Kidney (tissue), 14 donors: ENCODE results near the gene ADAD2. TPM values are rescaled to one million over a fixed set of nuclear protein-coding genes. Genes with fewer than 3 reads are reported as not detected.

Experiments
- DNase-seq, 5 donors: peaks; one replicate each; pipeline ENCODE4 v3.0.0-alpha.2; 2013 to 2020
- FAIRE-seq: peaks from 2 replicates; lab custom pipeline; 2012; peaks lifted over from hg19 to GRCh38; lab: Jason Lieb, UNC
- H3K27ac ChIP-seq, 2 donors: one replicate each; pipeline ENCODE4 v1.7.0; 2013; ENCODE audit warnings: low read depth in 2 of 2, low read length in 2 of 2, inconsistent platforms in 1 of 2
- H3K27me3 ChIP-seq: one replicate; pipeline ENCODE4 v1.7.1; 2013; ENCODE audit warnings: low read length, inconsistent platforms; ENCODE audit not compliant: control insufficient read depth, insufficient read depth
- H3K36me3 ChIP-seq, 3 donors: one replicate each; pipeline versions ENCODE4 v1.7.0 to v1.7.1; 2013; ENCODE audit warnings: low read length in 3 of 3, control low read depth in 1 of 3, inconsistent platforms in 1 of 3; ENCODE audit not compliant: insufficient read depth in 3 of 3, control insufficient read depth in 2 of 3
- H3K4me1 ChIP-seq, 3 donors: one replicate each; pipeline versions ENCODE4 v1.7.0 to v1.7.1; 2013; ENCODE audit warnings: low read length in 3 of 3, inconsistent platforms in 1 of 3, low read depth in 1 of 3; ENCODE audit not compliant: control insufficient read depth in 2 of 3, insufficient read depth in 2 of 3
- H3K4me3 ChIP-seq, 3 donors: one replicate each; pipeline versions ENCODE4 v1.7.0 to v1.8.1; 2013; ENCODE audit warnings: low read length in 3 of 3, control low read depth in 1 of 3, inconsistent platforms in 1 of 3
- H3K9ac ChIP-seq, 3 donors: one replicate each; pipeline versions ENCODE4 v1.7.0 to v1.7.1; 2013; ENCODE audit warnings: low read length in 3 of 3, control low read depth in 1 of 3, inconsistent platforms in 1 of 3
- H3K9me3 ChIP-seq, 3 donors: one replicate each; pipeline versions ENCODE4 v1.7.0 to v1.7.1; 2013; ENCODE audit warnings: low read length in 3 of 3, control low read depth in 1 of 3, inconsistent platforms in 1 of 3; ENCODE audit not compliant: control insufficient read depth in 2 of 3, insufficient read depth in 1 of 3
- intact Hi-C: fragments of 100-400 bp; cut with DNase I; formaldehyde crosslinking; loops from one replicate; pipeline ENCODE4 v1.11.1; 2022
- polyA plus RNA-seq: library from polyadenylated mRNA; stranded (reverse); fragments of 350-450 nt; fragmentation: Illumina TruSeq; extraction: RNeasy Lipid Tissue Mini Kit (QIAGEN cat#74804); gene quantifications from one replicate; pipeline ENCODE4 v1.2.3, GENCODE V29; 2014; ENCODE audit warnings: low read depth, low replicate concordance; ENCODE audit not compliant: insufficient read depth
- total RNA-seq: library from RNA; stranded (reverse); fragmentation: NEBNext Ultra II Directional; extraction: Animal tissue kit (Norgen Biotek cat#: 25700); gene quantifications from one replicate; pipeline ENCODE4 v1.2.1, GENCODE V29; 2021
- TF ChIP-seq, protein P1 (sequence below): IDR thresholded peaks from 3 replicates; pipeline ENCODE4 v1.5.1; 2012; ENCODE audit warnings: mild to moderate bottlenecking, moderate library complexity, borderline replicate concordance; ENCODE audit not compliant: insufficient read depth; ENCODE audit errors: extremely low read depth
- donor health status: control.
- donor health status: control.
- donor health status: control.
- donor health status: control.
- donor health status: control.
- donor health status: DM: yes; HTN: yes; CAD: no.
- donor health status: Normal renal cell carcinoma (clear cell type).

Gene ADAD2
- total and polyA plus RNA-seq, 2 donors from 2014 or later = 0.72 to 0.80 TPM

DNA sequence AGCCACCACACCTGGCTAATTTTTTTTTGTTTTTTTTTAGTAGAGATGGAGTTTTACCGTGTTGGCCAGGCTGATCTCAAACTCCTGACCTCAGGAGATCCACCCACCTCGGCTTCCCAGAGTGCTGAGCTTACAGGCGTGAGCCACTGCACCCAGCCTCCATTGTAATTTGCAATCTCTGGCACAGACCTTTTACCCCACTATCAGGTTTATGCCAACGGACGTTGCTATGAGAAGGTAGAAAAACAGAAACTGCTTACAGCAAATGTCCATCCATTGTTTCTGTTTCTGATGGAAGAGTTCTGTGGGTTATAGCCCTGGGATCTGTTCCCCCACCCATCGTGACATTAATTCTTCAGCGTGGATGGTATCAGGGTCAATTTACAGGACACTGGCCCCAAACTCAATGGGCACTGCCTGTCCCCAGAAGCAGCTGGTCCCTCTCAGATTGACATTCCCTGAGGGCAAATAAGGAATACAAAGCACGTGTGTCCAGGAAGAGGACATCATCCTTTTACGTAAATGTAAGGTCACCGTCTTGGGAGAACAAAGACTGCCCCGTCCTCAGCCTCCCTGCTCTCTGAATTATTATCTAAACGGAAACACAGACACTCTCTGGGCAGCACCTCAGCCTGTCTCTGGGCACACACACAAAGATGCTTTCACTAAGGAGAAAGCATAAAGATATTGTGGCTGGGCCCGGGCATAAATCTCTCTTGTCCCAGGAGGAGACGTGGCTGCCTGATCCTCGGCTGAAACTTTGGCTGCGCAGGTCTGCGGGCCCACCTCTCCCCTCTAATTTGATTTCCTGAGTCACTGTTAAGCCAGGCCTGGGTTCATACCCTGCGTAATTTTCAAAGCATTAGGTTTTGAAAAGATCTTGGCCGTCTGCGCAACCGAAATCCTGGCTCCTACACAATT, 43.6 kb downstream of the ADAD2 start:
- FAIRE-seq = no peak
- Histone ChIP-seq H3K36me3 (no peaks in the 10 kb centered on the region), H3K27ac (peak overlapping the region in 1 of 2 donors; percentile 36), H3K4me1 (no peaks in the 10 kb centered on the region), H3K27me3 (no peaks in the 10 kb centered on the region), H3K4me3 (no peak overlapping the region), H3K9me3 (no peaks in the 10 kb centered on the region), H3K9ac (no peak overlapping the region)
- intact Hi-C loops = no loop called here
- TF ChIP-seq, protein P1, sequence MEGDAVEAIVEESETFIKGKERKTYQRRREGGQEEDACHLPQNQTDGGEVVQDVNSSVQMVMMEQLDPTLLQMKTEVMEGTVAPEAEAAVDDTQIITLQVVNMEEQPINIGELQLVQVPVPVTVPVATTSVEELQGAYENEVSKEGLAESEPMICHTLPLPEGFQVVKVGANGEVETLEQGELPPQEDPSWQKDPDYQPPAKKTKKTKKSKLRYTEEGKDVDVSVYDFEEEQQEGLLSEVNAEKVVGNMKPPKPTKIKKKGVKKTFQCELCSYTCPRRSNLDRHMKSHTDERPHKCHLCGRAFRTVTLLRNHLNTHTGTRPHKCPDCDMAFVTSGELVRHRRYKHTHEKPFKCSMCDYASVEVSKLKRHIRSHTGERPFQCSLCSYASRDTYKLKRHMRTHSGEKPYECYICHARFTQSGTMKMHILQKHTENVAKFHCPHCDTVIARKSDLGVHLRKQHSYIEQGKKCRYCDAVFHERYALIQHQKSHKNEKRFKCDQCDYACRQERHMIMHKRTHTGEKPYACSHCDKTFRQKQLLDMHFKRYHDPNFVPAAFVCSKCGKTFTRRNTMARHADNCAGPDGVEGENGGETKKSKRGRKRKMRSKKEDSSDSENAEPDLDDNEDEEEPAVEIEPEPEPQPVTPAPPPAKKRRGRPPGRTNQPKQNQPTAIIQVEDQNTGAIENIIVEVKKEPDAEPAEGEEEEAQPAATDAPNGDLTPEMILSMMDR = no peak
- DNase-seq = peak in 1 of 5 donors; percentile 35

DNA sequence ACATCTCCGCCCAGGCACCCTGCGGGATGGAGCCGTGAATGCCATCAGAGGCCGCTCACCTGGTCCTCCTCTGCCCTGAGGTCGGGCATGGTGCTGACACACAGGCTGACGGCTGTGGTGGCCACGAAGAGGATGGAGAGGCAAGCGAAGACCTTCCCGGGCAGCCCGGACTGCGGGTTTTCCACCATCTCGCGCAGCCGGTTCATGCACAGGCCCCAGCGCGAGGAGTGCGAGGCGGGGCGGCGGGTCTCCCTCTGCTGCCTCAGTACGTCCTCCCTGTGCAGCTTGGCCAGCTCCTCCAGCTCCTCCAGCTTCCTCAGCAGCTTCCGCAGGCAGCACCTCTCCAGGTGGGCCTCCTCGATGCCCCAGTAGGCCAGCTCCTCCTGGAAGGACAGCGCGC, 45.7 kb downstream of the ADAD2 start:
- Histone ChIP-seq H3K36me3 (no peaks in the 10 kb centered on the region), H3K9ac (no peak overlapping the region), H3K4me3 (no peak overlapping the region), H3K4me1 (no peaks in the 10 kb centered on the region), H3K9me3 (no peaks in the 10 kb centered on the region), H3K27me3 (no peaks in the 10 kb centered on the region), H3K27ac (no peak overlapping the region)
- FAIRE-seq = no peak
- intact Hi-C loops = no loop called here
- TF ChIP-seq, protein P1 = no peak
- no peak for DNase-seq

DNA sequence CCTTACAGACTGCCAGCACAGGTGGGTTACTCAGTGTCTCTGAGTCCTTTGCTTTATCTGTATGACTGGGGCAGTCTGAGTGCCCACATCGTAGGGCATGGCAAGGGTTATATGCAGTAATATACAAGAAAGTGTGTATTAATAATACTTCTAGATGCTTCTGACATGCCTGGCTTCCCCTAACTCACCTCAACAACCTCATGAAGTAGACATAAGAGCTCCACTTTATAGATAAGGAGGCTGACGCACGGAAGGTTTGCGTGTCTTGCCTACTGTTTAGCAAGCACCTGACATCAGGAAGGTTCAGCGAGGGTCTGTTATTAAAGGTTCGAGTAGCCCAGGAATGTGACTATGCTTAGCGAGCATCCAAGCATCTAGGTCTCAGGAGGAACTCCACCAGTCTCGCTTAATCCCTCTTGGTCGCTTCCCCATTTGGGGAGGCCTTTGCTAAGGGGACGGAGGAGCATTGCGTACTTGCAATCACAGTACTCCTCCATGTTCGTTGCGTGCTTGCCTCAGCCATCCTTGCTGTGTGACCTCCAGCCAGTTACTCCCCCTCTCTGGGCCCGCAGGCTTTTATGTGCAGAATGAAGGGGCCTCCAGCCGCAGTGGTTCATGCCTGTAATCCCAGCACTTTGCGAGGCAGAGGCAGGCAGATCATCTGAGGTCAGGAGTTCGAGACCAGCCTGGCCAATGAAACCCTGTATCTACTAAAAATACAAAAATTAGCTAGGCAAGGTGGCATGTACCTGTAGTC, 47.2 kb downstream of the ADAD2 start:
- no peak for DNase-seq
- Histone ChIP-seq H3K4me1 (no peaks in the 10 kb centered on the region), H3K36me3 (no peaks in the 10 kb centered on the region), H3K4me3 (no peak overlapping the region), H3K9ac (no peak overlapping the region), H3K27me3 (no peaks in the 10 kb centered on the region), H3K27ac (no peak overlapping the region), H3K9me3 (no peaks in the 10 kb centered on the region)
- TF ChIP-seq, protein P1 = no peak
- FAIRE-seq = no peak
- intact Hi-C loops = no loop called here
